IPS DF 4.7 (cell line): ENCODE data around the gene ASIC1.

Experiments
- DNase-seq: peaks from one replicate; pipeline ENCODE4 v3.0.0-alpha.2; 2013; ENCODE audit warnings: low spot score; ENCODE audit errors: extremely low read depth

Gene ASIC1

DNA sequence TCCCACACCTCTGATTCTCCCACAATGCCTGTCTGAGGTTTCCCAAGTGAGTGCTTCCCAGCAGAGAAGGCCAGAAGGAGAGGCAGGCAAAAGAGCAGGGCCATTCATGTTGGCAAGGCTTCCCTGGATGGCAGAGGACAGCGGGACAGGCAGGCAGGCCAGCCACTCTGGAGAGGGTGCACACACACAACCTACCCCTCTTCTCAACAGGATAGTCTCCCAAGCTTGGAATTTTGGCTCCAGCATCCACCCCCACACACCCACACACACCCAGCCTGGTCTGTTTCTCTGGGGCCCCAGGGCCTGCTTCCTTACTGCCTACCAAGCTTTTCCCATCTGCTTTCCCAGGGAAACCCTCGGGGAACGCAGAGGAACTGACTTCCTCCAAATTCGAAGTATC, 16.7 kb upstream of the ASIC1 start:
- DNase-seq = no peak

DNA sequence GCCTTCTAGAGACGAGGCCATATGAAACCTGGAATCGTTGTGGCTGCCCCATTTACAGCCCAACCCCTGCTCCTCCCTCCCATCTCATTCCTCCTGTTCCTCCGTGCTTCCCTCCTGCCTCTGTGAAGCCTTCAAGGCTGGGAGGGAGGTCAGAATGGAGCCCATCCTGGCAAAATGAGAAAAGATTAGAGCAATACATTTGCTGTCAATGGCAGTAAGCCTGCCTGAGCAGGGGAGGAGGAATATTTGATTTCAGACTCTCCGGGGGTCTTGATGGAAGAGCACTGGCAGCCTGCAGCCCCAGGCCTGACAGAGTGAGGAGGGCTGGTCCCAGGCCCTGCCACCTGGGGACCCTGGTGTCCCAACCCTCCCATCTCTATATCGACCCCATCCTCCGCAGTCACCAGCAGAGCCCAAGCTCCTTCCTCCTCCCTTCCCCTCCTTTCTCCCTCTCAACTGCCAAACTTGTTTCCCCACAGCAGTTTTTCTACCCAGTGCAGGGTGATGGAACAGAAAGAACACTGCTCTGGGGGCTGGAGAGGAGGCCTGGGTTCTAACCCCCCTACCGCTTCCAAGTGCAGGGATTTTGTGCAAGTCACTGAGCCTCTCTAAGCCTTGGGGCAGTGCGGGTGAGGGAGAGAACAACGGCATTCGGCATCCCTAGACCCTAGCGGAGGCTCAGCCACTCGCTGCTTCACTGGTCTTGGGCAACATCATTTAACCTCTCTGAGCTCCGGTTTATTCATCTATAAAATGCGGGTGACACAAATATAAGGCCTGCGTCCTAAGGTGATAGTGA, 16.1 kb upstream of the ASIC1 start:
- no peak for DNase-seq

DNA sequence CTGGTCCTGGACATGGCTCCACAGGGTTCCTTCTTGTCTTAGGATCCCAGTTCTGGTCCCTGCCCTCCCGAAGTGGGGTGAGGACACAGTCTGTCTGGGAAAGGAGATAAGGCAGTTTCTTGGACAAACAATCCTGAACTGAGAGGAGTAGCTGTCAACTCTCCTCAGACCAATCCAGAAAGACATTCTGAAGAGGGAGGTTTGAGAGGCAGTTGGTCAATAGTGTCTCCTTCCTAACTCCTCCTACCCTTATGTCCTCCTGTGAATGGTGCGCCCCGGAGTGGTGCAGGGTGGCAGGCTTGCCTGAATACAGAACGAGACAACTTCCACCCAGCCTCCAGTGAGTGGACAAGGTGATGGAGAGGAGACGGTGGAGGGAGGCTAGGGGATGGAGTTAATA, 15.4 kb upstream of the ASIC1 start:
- DNase-seq = no peak

DNA sequence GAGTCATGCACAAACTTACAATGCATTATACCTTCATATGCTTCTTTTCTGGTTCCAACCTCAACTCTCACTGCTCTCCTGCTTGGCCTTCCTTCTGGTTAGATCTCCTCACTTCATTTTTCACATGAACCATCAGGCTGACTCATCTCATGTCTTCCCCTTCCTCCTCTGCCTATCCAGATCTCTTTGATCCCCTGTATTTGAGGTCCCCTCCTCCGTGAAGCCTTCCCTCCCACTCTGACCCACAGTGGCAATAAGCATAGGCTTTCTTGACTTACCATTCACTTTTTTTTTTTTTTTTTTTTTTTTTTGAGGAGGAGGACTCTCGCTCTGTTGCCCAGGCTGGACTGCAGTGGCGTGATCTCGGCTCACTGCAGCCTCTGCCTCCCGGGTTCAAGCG, 14.7 kb upstream of the ASIC1 start:
- no peak for DNase-seq

DNA sequence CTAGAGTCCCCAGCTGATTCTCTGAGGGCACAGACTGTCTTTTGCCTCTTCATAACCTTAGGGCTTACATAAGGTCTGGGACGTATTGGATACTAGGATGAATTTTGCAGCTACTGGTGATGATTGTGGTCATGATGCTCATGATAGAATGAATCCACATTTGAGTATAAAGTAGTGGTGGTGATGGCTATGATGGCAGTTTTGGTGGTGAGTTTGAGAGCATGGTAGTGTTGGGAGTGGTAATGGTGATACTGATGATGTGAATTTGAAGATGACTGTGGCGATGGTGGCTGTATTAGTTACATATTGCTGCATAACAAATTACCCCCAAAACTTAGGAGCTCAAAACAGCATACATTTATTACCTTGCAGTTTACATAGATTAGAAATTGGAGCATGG, 14.1 kb upstream of the ASIC1 start:
- no peak for DNase-seq

DNA sequence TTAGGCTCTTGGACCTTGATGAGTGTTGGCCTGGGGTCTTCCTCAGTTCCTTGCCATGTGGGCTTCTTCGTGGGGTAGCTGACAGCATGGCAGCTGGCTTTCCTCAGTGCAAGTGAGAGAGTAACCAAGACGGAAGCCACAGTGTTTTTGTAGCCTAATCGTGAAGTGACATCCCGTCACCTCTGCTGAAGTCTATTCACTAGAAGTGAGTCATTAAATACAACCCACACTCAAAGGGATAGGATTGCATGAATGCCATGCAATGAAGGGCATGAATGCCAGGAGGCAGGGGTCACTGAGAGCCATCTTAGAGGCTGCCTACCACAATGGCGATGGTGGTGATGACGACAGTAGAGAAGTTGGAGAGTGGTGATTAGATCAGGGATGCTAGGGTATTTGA, 13.5 kb upstream of the ASIC1 start:
- DNase-seq = no peak

DNA sequence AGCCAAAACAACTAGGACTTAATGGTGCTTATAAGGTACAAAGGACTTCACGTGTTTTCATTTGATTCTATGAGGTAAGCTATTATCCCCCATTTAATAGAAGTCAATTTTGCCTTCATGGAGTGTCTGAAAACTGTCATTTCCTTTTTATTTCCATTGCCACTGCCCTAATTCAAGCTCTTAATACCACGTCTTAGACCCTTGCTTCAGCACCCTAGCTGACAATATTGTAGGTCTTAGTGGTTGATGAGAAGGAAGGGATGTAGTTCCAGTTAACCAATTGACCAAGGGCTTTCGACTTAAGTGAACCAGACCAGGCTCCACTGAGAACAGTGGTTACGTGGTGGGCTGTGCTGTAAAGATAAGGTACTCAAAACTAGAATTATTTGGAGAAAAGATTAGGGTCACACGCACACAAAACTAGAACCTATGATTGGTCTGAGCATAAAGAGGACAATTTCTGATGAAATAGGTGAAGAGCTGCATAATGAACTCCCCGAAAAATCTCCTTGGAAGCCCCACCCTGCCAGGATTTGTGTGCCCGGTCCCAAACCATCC, 9.6 kb upstream of the ASIC1 start:
- DNase-seq = no peak

DNA sequence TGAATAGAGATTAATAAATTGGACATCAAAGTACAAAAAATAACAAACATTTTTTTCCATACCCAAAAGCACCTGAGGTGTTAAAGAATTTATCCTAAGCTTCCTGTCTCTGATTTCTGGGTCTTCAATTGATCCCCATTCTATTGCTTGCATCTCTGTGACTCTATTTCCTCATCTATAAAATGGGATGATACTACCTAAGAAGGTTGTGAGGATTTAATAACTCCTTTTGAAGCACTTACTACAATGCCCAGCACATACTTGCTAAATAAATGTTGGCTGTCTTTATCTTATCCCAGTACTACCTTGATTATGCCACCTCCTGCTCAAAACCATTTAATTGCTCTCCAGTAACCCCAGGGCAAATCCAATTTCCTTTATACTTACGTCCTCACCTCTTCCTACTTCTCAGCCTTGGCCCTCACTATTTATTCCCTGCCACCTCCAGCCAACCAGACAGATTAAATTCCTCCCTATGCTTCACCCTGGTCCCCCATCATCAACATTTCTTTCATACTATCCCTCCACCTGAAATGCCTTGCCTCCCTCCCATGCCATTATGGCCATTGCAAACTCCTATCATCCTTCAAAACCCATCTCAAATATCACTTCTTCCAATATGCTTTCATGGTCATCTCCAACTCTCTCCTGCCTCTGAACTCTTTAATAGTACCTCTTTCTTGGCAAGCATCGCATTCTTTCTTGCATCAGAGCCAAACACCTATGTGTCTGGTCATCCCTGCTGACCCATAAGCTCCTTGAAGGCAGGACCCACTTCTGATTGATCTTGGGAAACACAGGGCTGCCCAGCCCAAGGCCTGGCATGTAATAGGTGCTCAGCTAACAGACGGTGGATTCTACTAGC, 7.9 kb upstream of the ASIC1 start:
- no peak for DNase-seq

DNA sequence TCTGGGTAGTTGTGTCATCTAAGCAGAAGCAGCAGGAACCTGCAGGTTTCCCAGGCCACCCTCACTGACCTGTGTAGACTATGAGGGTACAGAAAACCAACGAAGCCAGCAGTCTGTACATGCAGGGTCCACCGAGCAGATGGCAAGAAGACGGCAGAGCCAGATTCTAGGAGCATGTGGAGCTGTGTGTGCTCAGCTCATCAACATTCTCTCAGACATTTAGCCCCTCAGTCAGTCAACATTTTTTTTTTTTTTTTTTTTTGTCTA, 7.3 kb upstream of the ASIC1 start:
- DNase-seq = no peak

DNA sequence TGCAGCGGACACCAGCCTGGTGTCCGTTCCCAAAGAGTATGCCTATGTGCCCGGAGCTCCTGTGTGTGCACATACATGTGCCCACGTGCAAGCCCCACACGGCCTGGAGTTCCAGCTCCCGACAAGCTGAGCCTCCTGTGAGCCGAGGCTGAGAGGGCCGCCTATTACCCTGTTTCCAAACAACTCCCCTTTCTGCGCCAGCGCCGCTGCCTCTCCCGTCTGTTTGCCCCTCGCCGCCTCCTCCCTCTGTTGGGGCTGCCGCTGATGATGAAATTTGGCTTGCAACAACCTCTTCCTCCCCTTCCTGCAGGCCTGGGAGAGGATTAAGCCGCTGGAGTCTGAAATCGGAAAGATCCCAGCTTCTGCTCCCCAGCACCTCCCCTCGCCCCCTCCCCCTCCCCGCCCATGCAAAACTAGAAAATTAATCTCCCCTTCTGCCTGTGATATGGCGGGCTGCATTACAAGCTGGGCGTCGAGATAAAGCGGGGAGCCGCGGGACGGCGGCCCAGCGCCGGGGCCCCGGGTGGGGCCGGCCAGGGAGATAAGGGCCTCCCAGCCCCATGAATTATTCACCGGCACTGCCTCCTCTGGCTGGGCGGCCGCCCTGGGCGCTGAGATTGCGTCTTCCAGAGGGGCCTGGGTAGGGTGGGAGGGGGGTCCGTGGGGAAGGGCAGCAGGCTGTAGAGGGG, 6.8 kb upstream of the ASIC1 start:
- no peak for DNase-seq

DNA sequence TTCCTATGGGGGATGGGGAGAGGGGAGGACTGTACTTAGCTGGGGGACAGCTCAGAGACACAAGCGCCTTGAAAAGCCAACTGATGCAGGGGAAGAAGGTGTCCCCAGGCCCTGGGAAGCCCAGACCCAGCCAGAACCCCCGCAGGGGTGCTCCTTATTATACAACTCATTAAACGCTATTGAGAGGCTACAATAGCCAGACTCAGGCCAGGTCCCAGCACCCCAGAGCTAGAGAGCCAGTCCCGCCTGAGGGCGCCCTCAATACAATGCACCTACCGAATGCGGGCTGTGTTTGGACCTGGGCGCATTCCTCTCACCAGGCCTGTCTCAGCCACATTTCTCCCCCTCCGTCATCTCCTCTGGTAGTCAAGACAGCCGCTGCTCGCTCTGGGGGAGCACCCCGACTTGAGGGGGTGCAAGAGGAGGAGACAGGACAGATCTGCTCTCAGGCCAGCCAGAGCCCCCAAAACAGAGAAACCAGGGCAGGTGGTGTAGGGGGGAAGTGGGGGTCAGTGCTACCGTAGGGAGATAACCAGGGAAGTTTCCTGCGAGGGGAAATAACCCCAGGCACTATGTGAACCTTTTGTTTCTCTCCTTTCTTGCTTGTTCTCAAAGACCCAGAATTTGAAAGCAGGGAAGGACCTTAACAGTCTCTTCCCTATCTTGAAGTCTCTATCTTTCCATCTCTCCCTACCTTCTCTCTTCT, 6.1 kb upstream of the ASIC1 start:
- no peak for DNase-seq

DNA sequence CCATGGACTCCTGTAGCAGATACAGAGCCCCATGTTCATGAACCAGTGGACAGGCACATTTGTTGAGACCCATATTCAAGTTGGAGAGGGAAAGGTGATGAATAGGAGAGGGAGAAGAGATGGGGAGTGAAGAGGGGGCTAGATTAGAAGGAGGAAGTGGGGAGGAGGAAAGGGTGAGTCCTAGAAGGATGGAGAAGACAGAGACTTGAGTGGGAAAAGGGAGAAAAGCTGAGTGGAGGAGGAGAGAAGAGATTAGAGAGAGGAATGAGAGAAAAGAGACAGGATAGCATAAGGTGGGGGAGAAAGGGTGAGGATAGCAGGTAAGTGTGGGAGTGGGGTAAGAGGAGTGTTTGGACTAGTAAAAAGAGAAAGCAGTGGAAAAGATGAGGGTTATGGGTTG, 4.9 kb upstream of the ASIC1 start:
- DNase-seq = no peak

DNA sequence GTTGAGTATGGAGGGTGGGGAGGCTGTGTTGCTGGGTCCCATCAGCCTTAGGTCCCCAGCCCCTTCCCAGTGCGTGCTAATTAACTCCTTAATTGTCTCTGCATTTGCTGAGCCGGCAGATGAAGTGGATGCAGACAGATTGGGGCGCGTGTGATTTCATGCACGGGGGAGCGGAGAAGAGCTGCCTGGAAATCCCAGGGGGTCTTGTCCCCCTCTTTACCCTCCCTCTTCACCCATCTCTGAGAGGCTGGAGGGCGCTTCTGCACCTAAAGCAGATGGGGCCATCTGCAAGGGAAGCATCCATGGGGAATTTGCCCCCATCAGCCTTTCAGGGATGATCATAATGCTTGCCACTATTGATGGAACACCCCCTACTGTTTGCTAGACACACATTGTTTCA, 4.4 kb upstream of the ASIC1 start:
- DNase-seq = no peak

DNA sequence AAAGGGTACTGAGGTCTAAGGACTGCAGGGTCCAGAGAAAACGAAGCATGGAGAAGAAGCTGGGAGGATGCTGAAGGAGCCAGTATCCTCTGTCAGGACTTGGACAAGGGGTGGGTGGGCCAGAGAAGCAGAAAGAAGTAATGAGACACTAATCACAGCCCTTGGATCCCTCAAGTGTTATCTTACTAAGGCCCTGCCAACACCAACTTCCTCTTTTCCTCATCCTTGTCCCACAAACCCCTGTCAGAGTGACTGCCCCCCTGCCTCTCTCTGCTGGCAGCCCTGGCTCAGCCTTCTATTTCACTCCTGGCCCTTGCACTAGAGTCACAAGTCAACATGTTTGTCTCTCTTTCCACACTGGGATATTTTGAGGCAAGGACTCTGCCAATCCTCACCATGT, 3.8 kb upstream of the ASIC1 start:
- no peak for DNase-seq

DNA sequence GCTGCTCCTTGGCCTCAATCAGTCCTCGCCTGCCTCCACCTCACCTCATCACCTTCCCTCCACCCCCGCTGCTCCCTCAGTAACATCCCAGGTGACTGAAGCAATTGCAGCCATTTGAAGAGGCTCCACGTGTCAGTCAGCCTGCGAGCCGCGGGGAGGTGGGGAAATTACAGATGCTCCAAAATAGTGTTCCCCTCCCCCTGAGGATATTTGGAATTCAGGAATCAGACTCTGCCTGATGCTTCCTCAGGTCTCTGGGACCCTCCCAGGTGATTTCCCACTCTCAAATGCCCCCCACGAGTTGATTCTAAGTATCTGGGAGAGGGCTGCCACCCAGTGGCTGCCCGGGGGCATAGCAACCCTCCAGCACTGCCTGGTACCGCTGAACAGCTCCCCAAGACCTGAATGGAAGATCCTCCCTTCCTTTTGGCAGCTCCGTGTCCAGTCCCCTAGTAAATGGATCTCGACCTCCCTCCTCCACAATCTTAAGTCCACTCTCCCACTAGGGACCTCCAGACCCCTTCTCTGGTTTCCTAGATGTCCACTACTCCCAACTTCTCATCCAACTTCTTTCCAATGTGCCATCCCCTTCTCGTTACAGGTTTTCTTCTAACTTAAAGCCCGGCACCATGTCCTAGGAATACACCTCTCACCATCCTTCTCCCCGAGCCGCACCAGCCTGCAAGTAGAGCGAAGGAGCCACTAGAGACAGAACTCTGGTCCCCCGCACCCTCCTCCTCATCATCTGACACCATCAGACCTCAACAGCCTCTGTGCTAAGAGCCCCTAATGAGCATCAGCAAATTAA, 1.4 kb upstream of the ASIC1 start:
- DNase-seq = no peak

DNA sequence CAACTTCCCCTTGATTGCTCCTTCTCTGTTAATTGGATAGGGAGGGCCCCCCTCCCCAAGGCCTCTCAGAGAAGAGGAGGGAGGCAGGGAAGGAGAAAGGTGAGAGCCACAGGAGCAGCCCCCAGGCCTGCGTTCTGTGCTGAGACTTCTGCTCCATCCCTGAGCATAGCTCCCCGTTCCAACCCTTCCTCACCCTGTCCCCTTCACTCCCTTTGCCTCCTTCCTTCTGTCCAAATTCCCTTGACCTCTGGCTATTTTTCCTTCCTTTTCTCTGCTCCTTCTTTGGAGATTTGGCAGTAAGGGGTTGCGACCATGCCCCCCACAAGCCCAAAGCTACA, 788 bp upstream of the ASIC1 start:
- no peak for DNase-seq

DNA sequence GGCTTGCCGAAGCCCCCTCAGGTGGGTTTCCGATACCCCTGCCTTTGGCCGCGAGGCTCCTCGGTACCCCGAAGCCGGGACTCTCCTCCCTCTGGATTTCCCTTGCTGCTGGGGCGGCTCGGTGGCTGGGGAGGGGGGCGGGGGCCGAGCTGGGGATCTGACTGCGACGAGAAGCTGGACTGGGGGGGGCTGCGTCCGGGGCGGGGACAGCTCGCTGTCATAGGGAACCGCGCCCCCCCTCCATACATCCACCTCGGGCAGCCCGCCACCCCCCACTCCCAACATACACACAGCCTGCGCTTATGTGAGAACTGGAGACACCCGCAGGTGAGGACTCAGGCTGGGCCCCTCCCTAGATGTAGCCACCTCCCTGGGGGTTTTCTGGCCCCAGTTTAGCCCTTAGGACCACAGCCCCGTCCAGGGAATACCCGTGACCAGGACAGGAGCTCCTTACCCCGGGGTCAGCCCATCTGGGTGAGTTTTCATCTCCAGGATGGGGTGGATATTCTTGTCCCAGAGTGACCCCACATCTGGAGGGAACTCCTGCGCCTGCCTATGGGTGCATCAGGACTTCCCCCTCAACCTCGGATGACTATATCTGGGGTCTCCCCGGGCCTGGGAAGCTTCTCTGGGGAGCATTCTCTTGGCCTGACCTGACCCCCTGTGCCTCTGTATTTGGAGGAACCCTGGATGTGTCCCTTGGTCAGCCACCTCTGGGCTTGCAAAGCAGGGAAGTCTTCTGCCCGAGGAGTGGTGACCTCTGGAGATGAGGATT, 687 bp downstream of the ASIC1 start:
- DNase-seq = no peak

DNA sequence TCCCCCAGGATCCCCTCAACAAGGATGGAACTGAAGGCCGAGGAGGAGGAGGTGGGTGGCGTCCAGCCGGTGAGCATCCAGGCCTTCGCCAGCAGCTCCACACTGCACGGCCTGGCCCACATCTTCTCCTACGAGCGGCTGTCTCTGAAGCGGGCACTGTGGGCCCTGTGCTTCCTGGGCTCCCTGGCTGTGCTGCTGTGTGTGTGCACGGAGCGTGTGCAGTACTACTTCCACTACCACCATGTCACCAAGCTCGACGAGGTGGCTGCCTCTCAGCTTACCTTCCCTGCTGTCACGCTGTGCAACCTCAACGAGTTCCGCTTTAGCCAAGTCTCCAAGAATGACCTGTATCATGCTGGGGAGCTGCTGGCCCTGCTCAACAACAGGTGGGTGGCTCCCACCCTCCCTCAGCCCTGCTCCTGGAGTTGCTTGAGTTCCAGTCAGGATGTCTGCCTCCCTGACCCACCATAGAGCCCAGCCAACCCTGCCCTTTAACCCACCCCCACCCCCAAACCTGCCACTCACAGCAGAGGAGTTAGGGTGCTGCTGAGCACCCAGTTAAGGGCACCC, 1.4 kb downstream of the ASIC1 start:
- no peak for DNase-seq

DNA sequence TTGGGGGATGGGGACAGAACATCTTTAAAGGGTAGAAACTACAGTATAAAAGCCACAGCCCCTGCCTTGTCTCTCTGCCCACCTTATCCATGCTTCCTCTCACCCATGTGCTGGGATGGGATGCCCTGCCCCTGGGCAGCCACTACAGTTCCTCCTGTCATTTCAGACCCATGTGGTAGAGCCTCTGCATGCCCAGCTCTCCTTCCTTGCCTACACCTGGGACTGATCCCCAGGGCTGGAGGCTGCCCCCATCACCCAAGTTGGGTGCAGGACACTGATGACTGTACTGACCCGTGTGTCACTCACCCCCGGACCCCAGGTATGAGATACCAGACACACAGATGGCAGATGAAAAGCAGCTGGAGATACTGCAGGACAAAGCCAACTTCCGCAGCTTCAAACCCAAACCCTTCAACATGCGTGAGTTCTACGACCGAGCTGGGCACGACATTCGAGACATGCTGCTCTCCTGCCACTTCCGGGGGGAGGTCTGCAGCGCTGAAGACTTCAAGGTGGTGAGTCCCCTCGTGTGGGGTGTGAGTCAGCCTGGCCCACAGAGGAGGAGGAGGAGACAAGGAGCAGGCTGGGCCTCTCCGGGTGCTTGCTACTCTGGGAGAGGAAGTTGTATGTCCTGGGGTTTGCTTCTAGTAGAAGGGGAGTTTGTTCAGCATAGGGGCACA, 2.2 kb downstream of the ASIC1 start:
- DNase-seq = no peak
